GM19372 (cell line): ENCODE data around the gene SLC12A7.
"Not testable (repeated sequence)": the region's sequence is repeated elsewhere in the genome, so short reads cannot be mapped to it uniquely, and the experiment has no call there.

Experiments
- ATAC-seq: cut with Tn5 transposase; IDR thresholded peaks from one replicate; pipeline ENCODE4 v1.9.1; 2021; ENCODE audit warnings: mild to moderate bottlenecking, low read depth, moderate library complexity; ENCODE audit not compliant: unreplicated experiment

Gene SLC12A7

GRCh38 chr5:1030801-1031271, 81.0 kb downstream of the SLC12A7 start:
- ATAC-seq: no peak

GRCh38 chr5:1029945-1030625, 81.8 kb downstream of the SLC12A7 start:
- ATAC-seq: no peak

DNA sequence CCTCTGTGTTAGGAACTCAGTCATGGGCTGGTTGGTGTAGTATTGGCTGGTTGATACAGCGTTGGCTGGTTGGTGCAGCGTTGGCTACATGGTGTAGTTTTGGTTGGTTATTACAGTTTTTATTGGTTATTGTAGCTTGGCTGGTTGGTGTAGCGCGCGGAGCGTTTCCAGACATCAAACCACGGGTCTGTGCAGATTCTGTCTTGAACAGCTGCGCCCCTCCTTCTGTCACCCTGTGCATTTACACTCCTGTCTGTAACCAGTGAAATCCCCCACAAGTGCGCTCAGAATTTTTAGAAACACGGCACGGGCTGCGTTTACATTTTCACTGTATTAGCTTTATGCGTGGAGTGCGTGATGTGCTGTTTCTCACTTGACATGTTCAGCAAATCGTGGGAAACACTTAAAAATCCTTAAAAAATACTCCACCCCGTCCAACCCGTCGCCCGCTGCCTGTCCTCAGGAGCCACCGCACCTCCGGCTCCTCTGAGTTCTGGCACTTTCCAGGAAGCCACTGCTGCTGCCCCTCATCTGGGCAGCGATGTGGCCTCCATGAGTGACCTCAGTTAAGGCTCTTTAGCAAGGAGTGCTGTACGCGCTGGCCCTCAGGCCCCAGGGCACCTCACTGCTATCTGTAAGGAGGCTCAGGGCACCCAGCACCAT, 82.5 kb downstream of the SLC12A7 start:
- ATAC-seq: no peak

DNA sequence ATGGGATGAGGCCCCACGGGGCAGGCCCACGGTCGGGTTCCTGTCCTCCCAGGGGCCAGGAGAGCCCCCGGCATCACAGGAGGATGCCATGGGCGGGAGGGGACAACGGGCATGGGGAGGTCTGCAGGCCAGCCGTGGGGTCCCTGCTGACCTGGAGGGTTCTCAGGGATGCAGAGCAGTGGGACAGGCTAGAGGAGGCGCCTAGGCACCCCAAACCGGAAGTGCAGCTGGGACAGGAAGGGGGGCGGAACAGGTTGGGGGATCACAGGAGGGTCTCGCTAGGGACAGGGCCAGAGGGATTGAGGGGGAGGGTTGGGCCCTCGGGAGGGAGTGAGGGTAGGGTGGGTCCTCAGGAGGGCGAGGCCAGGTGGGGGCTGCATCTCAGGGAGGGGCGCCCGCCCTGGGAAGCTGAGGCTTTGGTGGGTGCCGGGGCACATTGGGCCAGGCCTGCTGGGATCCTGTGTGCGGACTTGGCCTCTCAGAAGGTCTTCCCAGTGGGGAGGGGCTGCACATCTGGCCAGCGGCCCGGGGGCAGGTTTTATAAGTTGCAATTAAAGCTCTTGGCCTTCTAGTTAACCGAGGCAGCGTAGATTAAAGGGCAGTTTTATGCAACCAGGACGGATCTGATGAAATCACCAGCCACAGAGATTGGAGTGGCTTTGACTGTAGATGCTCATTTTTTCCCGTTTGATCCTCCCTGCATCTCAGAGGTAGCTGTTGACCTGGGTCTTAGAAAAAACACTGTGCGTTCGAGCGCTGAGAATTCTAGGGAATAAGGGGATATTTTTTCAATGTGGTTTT, 83.2 kb downstream of the SLC12A7 start:
- no peak for ATAC-seq

DNA sequence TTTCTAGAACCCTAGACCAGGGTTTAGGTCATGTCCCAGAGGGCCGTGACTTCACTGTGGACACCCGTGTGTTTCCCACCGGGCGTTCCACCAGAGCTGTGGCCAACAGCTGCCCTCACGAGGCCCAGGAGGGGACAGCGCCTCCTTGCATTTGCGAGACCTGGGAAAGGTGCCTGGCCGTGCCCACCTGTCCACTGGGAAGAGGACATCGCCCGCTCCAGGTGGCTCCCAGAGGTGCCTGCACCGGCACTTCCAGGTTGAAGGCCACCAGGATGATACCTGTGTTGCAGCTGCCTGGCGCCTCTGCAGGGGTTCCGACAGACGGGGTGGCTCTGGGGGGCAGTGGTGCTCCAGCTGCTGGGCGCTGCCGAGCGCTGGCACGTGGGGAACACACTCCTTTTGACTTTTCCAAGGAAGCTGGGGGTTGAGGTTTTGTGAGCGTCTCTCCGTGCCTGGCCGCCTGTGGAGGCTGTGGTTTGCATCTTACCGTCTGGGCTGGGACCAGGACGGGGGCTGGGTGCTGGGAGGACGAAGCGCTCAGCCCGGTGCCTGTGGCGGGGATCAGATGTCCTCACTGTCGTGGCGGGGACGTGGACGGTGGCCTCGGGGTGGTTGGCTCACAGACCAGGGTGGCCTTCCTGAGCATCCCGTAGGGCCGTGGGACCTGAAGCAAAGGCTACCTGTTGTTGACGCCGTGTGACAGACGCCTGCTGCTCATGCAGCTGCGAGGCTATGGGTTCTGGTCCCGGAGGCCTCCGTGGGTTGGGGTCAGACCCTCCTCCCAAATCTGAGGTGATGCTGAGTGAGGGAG, 84.0 kb downstream of the SLC12A7 start:
- no peak for ATAC-seq

GRCh38 chr5:1026700-1027621, 84.9 kb downstream of the SLC12A7 start:
- ATAC-seq: no peak

DNA sequence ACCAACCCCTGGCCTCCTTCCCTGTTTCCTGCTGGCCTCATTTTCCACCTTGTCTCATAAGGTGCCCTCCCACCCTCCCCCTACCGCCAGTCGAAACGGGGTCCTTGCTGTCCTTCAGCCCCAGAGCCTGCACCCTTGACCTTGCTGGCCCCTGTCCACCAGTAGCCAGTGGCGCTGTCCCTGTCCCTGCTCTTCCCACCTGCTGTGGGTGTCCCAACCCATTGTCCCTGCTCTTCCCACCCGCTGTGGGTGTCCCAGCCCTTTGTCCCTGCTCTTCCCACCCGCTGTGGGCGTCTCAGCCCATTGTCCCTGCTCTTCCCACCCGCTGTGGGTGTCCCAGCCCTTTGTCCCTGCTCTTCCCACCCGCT, 89.9 kb downstream of the SLC12A7 start:
- not testable (repeated sequence) for ATAC-seq

DNA sequence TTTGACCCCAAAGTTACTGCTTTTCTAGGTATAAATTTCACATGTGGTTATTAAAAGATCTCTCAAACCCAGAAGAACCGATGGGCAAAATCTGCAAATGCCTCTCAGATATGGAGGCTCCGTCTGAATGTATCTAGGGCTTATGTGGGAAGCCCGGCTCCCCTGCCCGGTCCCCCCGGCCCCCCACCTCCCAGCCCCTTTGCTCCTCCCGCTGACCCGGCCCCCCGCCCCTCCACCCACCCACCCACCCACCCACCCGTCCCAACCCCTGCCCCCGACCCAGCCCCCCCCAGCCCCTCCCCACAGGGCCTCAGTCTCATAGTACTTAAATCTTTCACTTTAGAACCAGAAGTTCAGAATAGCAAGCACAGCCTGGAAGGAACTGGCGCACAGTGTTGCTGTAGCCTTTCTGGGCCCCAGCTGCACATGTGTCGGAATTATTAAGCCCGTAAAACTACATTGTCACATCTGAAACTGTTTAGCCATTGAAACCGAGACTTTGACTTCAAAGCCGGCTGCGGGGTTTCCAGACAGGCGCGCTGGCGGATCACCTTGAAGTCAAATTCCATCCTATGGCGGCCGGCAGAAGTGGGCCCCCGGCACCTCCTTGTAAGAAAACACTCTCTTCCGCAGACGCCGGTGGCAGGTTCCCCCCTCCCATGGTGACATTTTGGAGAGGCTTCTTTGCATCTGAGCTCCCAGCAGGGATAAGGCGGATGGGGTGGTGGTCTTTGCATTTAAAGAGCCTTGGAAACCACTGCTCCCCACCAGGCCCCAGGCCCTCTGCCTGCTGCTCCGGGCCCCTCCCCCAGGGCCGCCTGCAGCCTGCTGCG, 90.5 kb downstream of the SLC12A7 start:
- ATAC-seq: no peak

- ATAC-seq: no peak
Observed at GRCh38 chr5:1020452-1020961, 91.4 kb downstream of the SLC12A7 start.

- no peak for ATAC-seq
Observed at GRCh38 chr5:1019001-1019905, 92.6 kb downstream of the SLC12A7 start.

DNA sequence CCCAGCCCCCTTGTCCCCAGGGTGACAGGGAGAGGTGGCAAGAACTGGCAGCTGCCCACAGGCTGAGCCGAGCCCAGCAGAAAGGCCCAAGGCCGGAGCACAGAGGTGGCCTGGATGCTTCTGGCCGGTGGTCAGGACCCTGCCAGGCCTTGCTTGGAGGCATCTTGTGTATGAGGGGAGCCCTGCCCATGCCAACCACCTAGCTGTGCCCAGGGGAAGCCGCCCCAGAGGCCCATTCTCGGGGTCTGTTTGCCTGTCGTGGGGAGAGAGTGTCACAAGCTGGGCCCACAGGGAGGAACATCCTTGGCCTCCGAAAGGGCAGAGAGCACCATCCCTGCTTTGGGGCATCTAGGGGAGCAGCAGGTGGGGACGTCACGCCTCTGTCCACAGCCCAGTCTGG, 93.3 kb downstream of the SLC12A7 start:
- no peak for ATAC-seq

DNA sequence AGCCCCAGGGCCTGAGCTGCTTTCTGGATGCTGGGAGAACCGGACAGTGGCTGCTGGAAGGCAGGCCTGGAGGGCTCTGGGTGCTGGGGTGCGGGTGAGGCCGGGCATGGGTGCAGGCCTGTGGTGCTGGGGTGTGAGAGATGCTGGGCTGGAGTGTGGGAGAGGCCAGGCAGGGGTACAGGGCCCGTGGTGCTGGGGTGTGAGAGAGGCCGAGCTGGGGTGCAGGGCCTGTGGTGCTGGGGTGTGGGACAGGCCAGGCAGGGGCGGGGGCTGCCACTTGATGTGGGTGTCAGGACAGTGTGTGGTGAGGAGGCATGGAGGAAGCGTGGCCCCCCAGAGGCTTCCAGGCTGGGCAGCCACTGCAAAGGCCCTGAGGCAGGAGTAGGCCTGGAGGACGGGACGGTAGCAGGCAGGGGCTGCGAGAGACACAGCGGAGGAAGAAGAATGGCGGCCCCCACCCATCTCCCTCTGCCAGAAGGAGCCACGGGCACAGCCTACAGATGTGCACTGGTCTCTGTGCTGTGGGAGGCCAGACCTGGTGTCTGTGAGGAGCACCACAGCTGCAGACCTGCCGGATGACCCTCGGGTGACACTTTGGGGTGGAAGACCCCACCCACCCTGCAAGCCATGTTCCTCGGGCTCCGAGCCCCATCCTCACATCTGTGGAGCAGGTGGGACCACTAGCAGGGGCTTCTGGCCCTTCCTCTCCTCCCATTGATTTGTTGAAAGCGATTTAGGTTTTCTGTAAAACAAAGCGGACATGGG, 94.0 kb downstream of the SLC12A7 start:
- no peak for ATAC-seq

DNA sequence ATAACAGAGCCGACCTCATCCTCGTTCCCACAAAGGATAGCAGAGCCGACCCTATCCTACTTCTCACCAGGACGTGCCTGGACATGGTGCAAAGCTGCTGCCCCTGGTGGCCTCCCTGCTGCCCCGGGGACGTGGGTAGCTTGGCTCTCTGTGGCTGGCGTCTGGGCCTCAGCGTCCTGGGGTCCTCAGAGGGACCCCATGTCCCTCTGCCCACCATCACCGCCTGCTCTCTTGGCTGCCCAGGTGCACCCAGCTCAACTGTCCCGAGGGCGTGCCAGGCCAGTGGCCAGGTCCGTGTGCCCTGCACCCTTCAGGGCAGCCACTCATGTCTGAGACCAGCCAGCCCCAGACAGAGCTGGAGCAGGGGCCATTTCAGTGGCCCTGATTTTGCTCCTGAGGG, 94.8 kb downstream of the SLC12A7 start:
- no peak for ATAC-seq

GRCh38 chr5:1016476-1016875, 95.4 kb downstream of the SLC12A7 start:
- no peak for ATAC-seq

DNA sequence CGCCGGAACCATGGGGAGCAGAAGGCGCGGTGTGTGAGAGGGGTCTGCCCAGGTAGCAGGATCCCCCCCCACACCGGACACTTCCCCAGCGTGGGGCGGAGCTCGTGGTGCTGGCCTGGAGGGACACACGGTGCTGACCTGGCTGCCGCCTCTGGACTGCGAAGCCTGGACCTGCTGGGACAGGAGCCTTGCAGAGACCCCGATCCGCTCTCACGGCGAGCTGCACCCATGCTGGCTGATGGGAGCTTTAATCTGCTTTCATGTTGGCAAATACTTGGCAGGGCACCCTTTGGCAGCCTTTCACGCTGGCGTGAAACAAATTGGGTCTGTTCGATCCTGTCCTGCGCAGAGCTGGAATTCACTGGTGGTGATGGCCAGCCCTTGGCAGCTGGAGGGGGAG, 95.8 kb downstream of the SLC12A7 start:
- no peak for ATAC-seq

GRCh38 chr5:1015507-1015906, 96.4 kb downstream of the SLC12A7 start:
- ATAC-seq: no peak

GRCh38 chr5:1014781-1015221, 97.1 kb downstream of the SLC12A7 start:
- no peak for ATAC-seq
